GM19025 (cell line): Measurements from ENCODE around the gene ZNF532.

Experiments
- ATAC-seq: cut with Tn5 transposase; IDR thresholded peaks from one replicate; pipeline ENCODE4 v1.9.1; 2021; ENCODE audit warnings: mild to moderate bottlenecking, low read depth, moderate library complexity; ENCODE audit not compliant: unreplicated experiment

The ZNF532 gene

GRCh38 chr18:58934933-58935577 is 70.4 kb downstream of the ZNF532 start:
- no peak for ATAC-seq

- no peak for ATAC-seq
Observed at GRCh38 chr18:58937071-58937886, 72.6 kb downstream of the ZNF532 start.

GRCh38 chr18:58937887-58938267 is 73.2 kb downstream of the ZNF532 start:
- no peak for ATAC-seq

- ATAC-seq = no peak
Observed at GRCh38 chr18:58941426-58942099, 76.9 kb downstream of the ZNF532 start.

GRCh38 chr18:58943896-58944295 is 79.2 kb downstream of the ZNF532 start:
- no peak for ATAC-seq

- no peak for ATAC-seq
Observed at GRCh38 chr18:58947136-58947732, 82.6 kb downstream of the ZNF532 start.

- no peak for ATAC-seq
Observed at GRCh38 chr18:58949031-58949430, 84.4 kb downstream of the ZNF532 start.

GRCh38 chr18:58951986-58952702 is 87.5 kb downstream of the ZNF532 start:
- ATAC-seq = no peak

- ATAC-seq = no peak
Observed at GRCh38 chr18:58952858-58953257, 88.2 kb downstream of the ZNF532 start.

- no peak for ATAC-seq
Observed at GRCh38 chr18:58953627-58954026, 89.0 kb downstream of the ZNF532 start.

- no peak for ATAC-seq
Observed at GRCh38 chr18:58955001-58955400, 90.3 kb downstream of the ZNF532 start.

- no peak for ATAC-seq
Observed at GRCh38 chr18:58955738-58956137, 91.1 kb downstream of the ZNF532 start.

GRCh38 chr18:58958628-58959027 is 94.0 kb downstream of the ZNF532 start:
- no peak for ATAC-seq

- ATAC-seq = no peak
Observed at GRCh38 chr18:58960508-58960907, 95.8 kb downstream of the ZNF532 start.

GRCh38 chr18:58960946-58961722 is 96.5 kb downstream of the ZNF532 start:
- ATAC-seq = no peak

GRCh38 chr18:58962336-58962735 is 97.7 kb downstream of the ZNF532 start:
- ATAC-seq = no peak

- ATAC-seq = no peak
Observed at GRCh38 chr18:58965291-58966004, 100.8 kb downstream of the ZNF532 start.

- ATAC-seq = no peak
Observed at GRCh38 chr18:58966005-58966677, 101.5 kb downstream of the ZNF532 start.

- no peak for ATAC-seq
Observed at GRCh38 chr18:58966704-58967103, 102.0 kb downstream of the ZNF532 start.
